ENCODE measurements around the gene ZC3H7A.
A peak's percentile ranks its signal among the peaks of the same experiment; 100 is the strongest.

ZC3H7A gene

GRCh38 chr16:11762431-11762830 lies 34.6 kb downstream of the ZC3H7A start:
- ChIA-PET CTCF (no interaction called here), POLR2A (no interaction called here)
- no peak for DNase-seq (ENCODE audit: extremely low spot score)
- no peak for TF ChIP-seq BHLHE40 (IDR thresholded peaks at IDR 0.05; ENCODE audit: borderline replicate concordance)
- TF ChIP-seq HDGF (IDR thresholded peaks at IDR 0.05; ENCODE audit: borderline replicate concordance) = no peak
- TF ChIP-seq FOXM1 (IDR thresholded peaks at IDR 0.05; ENCODE audit: borderline replicate concordance) = no peak
- TF ChIP-seq PKNOX1 (IDR thresholded peaks at IDR 0.05) = no peak
- TF ChIP-seq ELF4 (IDR thresholded peaks at IDR 0.05) = no peak
- no peak for TF ChIP-seq FOXA1 (IDR thresholded peaks at IDR 0.05)
- no peak for TF ChIP-seq TARDBP (IDR thresholded peaks at IDR 0.05)

GRCh38 chr16:11759997-11760396 lies 37.1 kb downstream of the ZC3H7A start:
- DNase-seq (ENCODE audit: extremely low spot score) = no peak
- ChIA-PET POLR2A (no interaction called here), CTCF (no interaction called here)
- TF ChIP-seq BHLHE40 (IDR thresholded peaks at IDR 0.05; ENCODE audit: borderline replicate concordance) (no peak), L3MBTL2 (conservative IDR thresholded peaks at IDR 0.05) (no peak), SUZ12 (IDR thresholded peaks at IDR 0.05) (no peak), LEF1 (IDR thresholded peaks at IDR 0.05; ENCODE audit: borderline replicate concordance) (no peak), HDGF (IDR thresholded peaks at IDR 0.05; ENCODE audit: borderline replicate concordance) (no peak), ZNF384 (IDR thresholded peaks at IDR 0.05) (no peak), PKNOX1 (IDR thresholded peaks at IDR 0.05) (no peak), ELF4 (IDR thresholded peaks at IDR 0.05) (no peak), TARDBP (IDR thresholded peaks at IDR 0.05) (no peak), ARNT (IDR thresholded peaks at IDR 0.05) (no peak), FOXK2 (IDR thresholded peaks at IDR 0.05) (no peak), NFRKB (IDR thresholded peaks at IDR 0.05) (no peak), CTBP1 (IDR thresholded peaks at IDR 0.05; ENCODE audit: borderline replicate concordance) (no peak), FOXM1 (IDR thresholded peaks at IDR 0.05; ENCODE audit: borderline replicate concordance) (no peak), FOXA1 (IDR thresholded peaks at IDR 0.05) (no peak), SP1 (IDR thresholded peaks at IDR 0.05) (no peak)

GRCh38 chr16:11759163-11759834 lies 37.8 kb downstream of the ZC3H7A start:
- no peak for TF ChIP-seq LEF1 (IDR thresholded peaks at IDR 0.05; ENCODE audit: borderline replicate concordance)
- no peak for TF ChIP-seq ZNF384 (IDR thresholded peaks at IDR 0.05)
- TF ChIP-seq SP1 (IDR thresholded peaks at IDR 0.05) = no peak
- TF ChIP-seq NFRKB (IDR thresholded peaks at IDR 0.05) = no peak
- no peak for TF ChIP-seq FOXM1 (IDR thresholded peaks at IDR 0.05; ENCODE audit: borderline replicate concordance)
- TF ChIP-seq BHLHE40 (IDR thresholded peaks at IDR 0.05; ENCODE audit: borderline replicate concordance) = no peak
- no peak for TF ChIP-seq PKNOX1 (IDR thresholded peaks at IDR 0.05)
- no peak for TF ChIP-seq SUZ12 (IDR thresholded peaks at IDR 0.05)
- no peak for TF ChIP-seq FOXA1 (IDR thresholded peaks at IDR 0.05)
- CTCF ChIA-PET = interaction anchor here (1.4 kb wide), 1 partner anchor 38 kb away, joined by 4 read pairs; no protein-coding TSS in a partner anchor
- POLR2A ChIA-PET = interaction anchor here (1.6 kb wide), 1 partner anchor 39 kb away, joined by 8 read pairs; the partner anchor contains the start of gene ZC3H7A
- no peak for DNase-seq (ENCODE audit: extremely low spot score)

GRCh38 chr16:11757671-11758545 lies 39.1 kb downstream of the ZC3H7A start:
- ChIA-PET POLR2A (interaction anchor here (1.6 kb wide), 1 partner anchor 40 kb away, joined by 8 read pairs; the partner anchor contains the start of gene ZC3H7A), CTCF (interaction anchor here (0.6 to 1.4 kb wide), 2 partner anchors 39 to 143 kb away, joined by 3 to 4 read pairs; no protein-coding TSS in a partner anchor)
- peak; percentile 19 for DNase-seq (ENCODE audit: extremely low spot score)
- no peak for TF ChIP-seq FOXA1 (IDR thresholded peaks at IDR 0.05)
- TF ChIP-seq PKNOX1 (IDR thresholded peaks at IDR 0.05) = 0 out of 2 replicates have a peak, but pooled peaks have one; percentile 3
- no peak for TF ChIP-seq FOXM1 (IDR thresholded peaks at IDR 0.05; ENCODE audit: borderline replicate concordance)
- no peak for TF ChIP-seq NFRKB (IDR thresholded peaks at IDR 0.05)

GRCh38 chr16:11756248-11756647 lies 40.8 kb downstream of the ZC3H7A start:
- DNase-seq (ENCODE audit: extremely low spot score) = no peak
- TF ChIP-seq FOXA1 (IDR thresholded peaks at IDR 0.05) (no peak), ARNT (IDR thresholded peaks at IDR 0.05) (no peak), ELF4 (IDR thresholded peaks at IDR 0.05) (no peak), TARDBP (IDR thresholded peaks at IDR 0.05) (no peak), SP1 (IDR thresholded peaks at IDR 0.05) (no peak), HDGF (IDR thresholded peaks at IDR 0.05; ENCODE audit: borderline replicate concordance) (no peak), CTBP1 (IDR thresholded peaks at IDR 0.05; ENCODE audit: borderline replicate concordance) (no peak), NFRKB (IDR thresholded peaks at IDR 0.05) (no peak), FOXM1 (IDR thresholded peaks at IDR 0.05; ENCODE audit: borderline replicate concordance) (no peak), L3MBTL2 (conservative IDR thresholded peaks at IDR 0.05) (no peak), SUZ12 (IDR thresholded peaks at IDR 0.05) (no peak), PKNOX1 (IDR thresholded peaks at IDR 0.05) (no peak), LEF1 (IDR thresholded peaks at IDR 0.05; ENCODE audit: borderline replicate concordance) (no peak)
- ChIA-PET POLR2A (no interaction called here), CTCF (no interaction called here)

All from HEK293T (cell line).